HG02571 (cell line): Measurements from ENCODE around the gene GLCE.

ENCODE experiments used
- ATAC-seq: cut with Tn5 transposase; IDR thresholded peaks from one replicate; pipeline ENCODE4 v1.9.1; 2021; ENCODE audit warnings: mild to moderate bottlenecking, moderate library complexity; ENCODE audit not compliant: unreplicated experiment

The GLCE gene

GRCh38 chr15:69316291-69316690, 155.9 kb downstream of the GLCE start:
- ATAC-seq = no peak

DNA sequence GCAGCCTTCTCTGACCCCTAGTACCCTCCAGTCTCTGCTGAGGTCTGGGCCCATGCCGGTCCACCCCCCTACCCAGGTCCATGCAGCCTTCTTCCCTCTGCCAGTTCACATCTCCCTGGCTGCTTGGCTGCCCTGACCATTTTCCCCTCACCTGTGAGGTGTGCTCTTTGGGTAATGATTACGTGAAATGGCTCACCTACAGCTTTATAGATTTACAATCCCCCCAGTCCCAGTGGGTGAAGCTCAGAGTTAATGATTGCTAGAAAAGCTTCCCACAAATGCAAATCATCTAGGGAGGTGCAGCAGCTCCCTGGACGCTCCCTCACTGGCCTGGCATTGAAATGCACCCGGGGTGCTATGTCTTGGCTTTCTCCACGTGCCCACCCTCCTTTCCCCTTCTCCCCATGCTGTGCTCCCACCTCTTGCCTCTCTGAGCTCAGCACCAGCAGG, 157.0 kb downstream of the GLCE start:
- no peak for ATAC-seq

DNA sequence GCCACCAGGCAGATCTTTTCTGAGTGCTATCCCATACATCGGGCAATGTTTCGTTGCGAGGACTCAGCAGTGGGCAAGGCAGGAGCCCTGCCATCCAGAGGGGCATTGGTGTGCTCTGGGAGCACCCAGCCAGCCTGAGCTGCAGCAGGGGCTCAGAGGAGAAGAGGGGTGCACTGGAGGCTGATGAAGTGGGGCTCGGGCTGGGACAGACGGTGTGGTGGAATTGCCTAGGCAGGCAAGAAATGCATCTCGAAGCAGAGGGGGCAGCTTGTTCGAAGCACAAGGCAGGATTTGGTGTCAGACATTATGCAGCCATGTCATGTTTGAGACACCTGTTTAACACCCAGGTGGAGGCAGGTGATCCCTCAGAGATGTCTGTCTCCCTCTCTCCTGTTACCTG, 157.6 kb downstream of the GLCE start:
- no peak for ATAC-seq

DNA sequence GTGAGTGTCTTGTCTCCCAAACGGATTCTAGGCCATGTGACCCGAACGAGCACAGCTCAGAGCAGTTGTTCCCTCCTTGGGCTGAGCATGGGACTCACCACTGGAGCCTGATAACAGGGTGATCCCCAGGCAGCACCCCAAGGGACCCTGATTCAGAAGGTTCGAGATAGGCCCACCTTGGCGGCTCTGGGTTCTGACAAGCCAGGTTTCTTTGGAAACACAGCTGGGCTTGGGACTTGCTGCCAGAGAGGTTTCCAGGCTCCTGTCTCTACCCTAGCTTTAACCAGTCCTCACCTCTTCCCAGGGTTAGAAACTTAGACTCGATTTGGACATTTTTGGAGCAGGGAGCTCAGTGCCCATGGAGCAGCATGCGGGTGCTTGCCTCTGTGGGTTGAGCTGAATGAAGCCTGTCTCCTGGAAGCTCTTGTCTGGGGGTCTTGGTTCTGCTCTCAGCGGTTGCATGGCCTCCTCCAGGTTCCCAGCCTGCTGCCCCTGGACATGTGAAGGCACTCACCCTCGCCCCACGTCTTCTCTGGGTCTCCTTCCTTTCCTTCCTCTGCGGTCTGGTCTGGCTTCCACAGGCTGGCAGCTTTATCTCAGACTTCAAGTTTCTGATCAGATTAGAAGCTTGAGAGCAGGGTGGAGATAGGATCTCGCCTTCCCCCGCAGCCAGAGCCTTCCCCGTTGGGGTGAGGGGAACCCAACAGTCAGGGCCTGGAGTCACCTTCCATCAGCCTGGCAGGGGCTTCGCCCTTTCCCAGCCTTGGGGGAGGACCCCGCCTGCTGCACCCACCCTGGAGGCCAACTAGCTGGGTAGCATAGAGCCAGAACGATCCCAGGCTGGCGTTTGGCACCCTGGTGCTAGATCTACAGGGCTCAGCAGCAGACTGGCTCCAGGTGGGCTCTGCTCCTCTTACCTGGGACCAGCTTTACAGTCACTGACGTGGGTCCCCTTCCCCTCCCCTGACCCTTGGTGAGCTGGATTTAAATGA, 159.2 kb downstream of the GLCE start:
- ATAC-seq = no peak

DNA sequence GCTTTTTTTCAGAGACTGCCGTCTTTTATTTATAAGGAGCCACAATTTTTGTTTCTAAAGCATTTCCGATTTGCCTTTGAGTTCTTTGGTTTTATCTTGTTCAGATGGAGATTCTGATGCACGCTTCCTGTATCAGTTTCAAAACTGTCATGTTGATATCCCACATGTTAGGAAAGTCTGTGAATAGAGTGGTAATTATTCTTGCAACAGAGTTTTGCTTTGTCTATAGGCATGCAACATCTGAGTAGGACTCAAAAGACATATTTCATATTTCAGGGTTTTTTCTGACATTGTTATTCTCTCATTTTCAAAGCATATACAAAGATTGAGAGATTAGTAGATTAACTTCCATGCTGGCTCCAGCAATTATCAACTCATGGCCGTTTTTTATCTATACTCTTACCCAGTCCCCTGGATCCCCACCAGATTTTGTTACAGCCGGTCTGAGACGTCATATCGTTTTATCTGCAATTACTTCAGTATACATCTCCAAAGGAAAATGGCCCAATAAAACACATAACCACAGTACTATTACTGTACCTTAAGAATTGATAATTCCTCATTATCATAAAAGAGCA, 160.6 kb downstream of the GLCE start:
- no peak for ATAC-seq
